Thymus (tissue), 11 donors: ENCODE results near the gene COL28A1. TPM values are rescaled to one million over a fixed set of nuclear protein-coding genes. Genes with fewer than 3 reads are reported as not detected.

Experiments used
- DNase-seq, 9 donors: peaks; one replicate each; pipeline ENCODE4 v3.0.0-alpha.2; 2013; ENCODE audit warnings: low spot score in 9 of 9, low read depth in 6 of 9, missing footprints in 1 of 9
- H3K27ac ChIP-seq, 2 donors: one replicate each; pipeline ENCODE4 v1.5.1; 2013; ENCODE audit warnings: control low read depth in 1 of 2, low read depth in 1 of 2, low read length in 1 of 2, mild to moderate bottlenecking in 1 of 2, moderate library complexity in 1 of 2
- H3K27me3 ChIP-seq, 2 donors: one replicate each; pipeline ENCODE4 v1.5.1; 2013; ENCODE audit warnings: low read length in 1 of 2; ENCODE audit not compliant: control insufficient read depth in 2 of 2, insufficient read depth in 1 of 2
- H3K36me3 ChIP-seq, 2 donors: one replicate each; pipeline ENCODE4 v1.5.1; 2013; ENCODE audit warnings: low read length in 1 of 2, mild to moderate bottlenecking in 1 of 2, moderate library complexity in 1 of 2; ENCODE audit not compliant: control insufficient read depth in 2 of 2, insufficient read depth in 2 of 2
- H3K4me1 ChIP-seq, 2 donors: one replicate each; pipeline ENCODE4 v1.5.1; 2013; ENCODE audit warnings: low read length in 2 of 2; ENCODE audit not compliant: control insufficient read depth in 2 of 2, insufficient read depth in 2 of 2
- H3K4me3 ChIP-seq, 2 donors: one replicate each; pipeline ENCODE4 v1.5.1; 2013; ENCODE audit warnings: low read length in 2 of 2, control low read depth in 1 of 2, mild to moderate bottlenecking in 1 of 2
- H3K9me3 ChIP-seq, 2 donors: one replicate each; pipeline ENCODE4 v1.5.1; 2013; ENCODE audit warnings: low read length in 1 of 2, mild to moderate bottlenecking in 1 of 2; ENCODE audit not compliant: control insufficient read depth in 2 of 2, insufficient read depth in 1 of 2
- WGBS: extraction: QIAGEN DNeasy Blood & Tissue Kit; methylation state at CpG from one replicate; pipeline ENCODE4 v1.1.7; 2013; 5-methylcytosine and 5-hydroxymethylcytosine counted together
- polyA plus RNA-seq: library from polyadenylated mRNA; stranded (reverse); fragments of 200-250 nt; gene quantifications from one replicate; pipeline ENCODE4 v1.2.3, GENCODE V29; 2013
- total RNA-seq: library from RNA; stranded (reverse); fragments of 120-200 nt; gene quantifications from one replicate; pipeline ENCODE4 v1.2.4, GENCODE V29; 2013
- donor health status: healthy.

The COL28A1 gene
- total and polyA plus RNA-seq, 2 donors = 0.24 to 0.71 TPM

- H3K4me1 ChIP-seq = no peaks in the 10 kb centered on the region
- no peak for DNase-seq
- 96% methylated on average over 2 of the region's 2 CpGs for WGBS
- H3K9me3 ChIP-seq = no peaks in the 10 kb centered on the region
- H3K36me3 ChIP-seq = no peaks in the 10 kb centered on the region
- no peaks in the 10 kb centered on the region for H3K27me3 ChIP-seq
- no peak overlapping the region for H3K27ac ChIP-seq
- no peak overlapping the region for H3K4me3 ChIP-seq
Observed at GRCh38 chr7:7370076-7370475, 165.6 kb downstream of the COL28A1 start.

GRCh38 chr7:7369134-7369533 lies 166.5 kb downstream of the COL28A1 start:
- DNase-seq = no peak
- H3K27me3 ChIP-seq = no peaks in the 10 kb centered on the region
- 97% methylated on average over 2 of the region's 2 CpGs for WGBS
- no peak overlapping the region for H3K27ac ChIP-seq
- H3K4me1 ChIP-seq = no peaks in the 10 kb centered on the region
- H3K36me3 ChIP-seq = no peaks in the 10 kb centered on the region
- no peak overlapping the region for H3K4me3 ChIP-seq
- H3K9me3 ChIP-seq = no peaks in the 10 kb centered on the region

- DNase-seq = no peak
- no peaks in the 10 kb centered on the region for H3K27me3 ChIP-seq
- 79% methylated on average over 3 of the region's 3 CpGs for WGBS
- H3K9me3 ChIP-seq = no peaks in the 10 kb centered on the region
- no peaks in the 10 kb centered on the region for H3K36me3 ChIP-seq
- H3K4me1 ChIP-seq = no peaks in the 10 kb centered on the region
- no peak overlapping the region for H3K27ac ChIP-seq
- no peak overlapping the region for H3K4me3 ChIP-seq
Observed at GRCh38 chr7:7354674-7355073, 181.0 kb downstream of the COL28A1 start.

- Histone ChIP-seq H3K4me1 (no peaks in the 10 kb centered on the region), H3K27me3 (no peaks in the 10 kb centered on the region), H3K4me3 (no peak overlapping the region), H3K9me3 (no peaks in the 10 kb centered on the region), H3K36me3 (no peaks in the 10 kb centered on the region), H3K27ac (no peak overlapping the region)
- 83% methylated on average over 3 of the region's 3 CpGs for WGBS
- no peak for DNase-seq
Observed at GRCh38 chr7:7352845-7353244, 182.8 kb downstream of the COL28A1 start.

GRCh38 chr7:7351832-7352231 lies 183.8 kb downstream of the COL28A1 start:
- Histone ChIP-seq H3K27ac (no peak overlapping the region), H3K9me3 (no peaks in the 10 kb centered on the region), H3K4me3 (no peak overlapping the region), H3K4me1 (no peaks in the 10 kb centered on the region), H3K27me3 (no peaks in the 10 kb centered on the region), H3K36me3 (no peaks in the 10 kb centered on the region)
- no peak for DNase-seq
- WGBS = 49% methylated on average over 1 of the region's 1 CpG

- no peak for DNase-seq
- no peak overlapping the region for H3K27ac ChIP-seq
- no peak overlapping the region for H3K4me3 ChIP-seq
- H3K9me3 ChIP-seq = no peaks in the 10 kb centered on the region
- no peaks in the 10 kb centered on the region for H3K27me3 ChIP-seq
- WGBS = 48% methylated on average over 2 of the region's 2 CpGs
- H3K36me3 ChIP-seq = no peaks in the 10 kb centered on the region
- H3K4me1 ChIP-seq = no peaks in the 10 kb centered on the region
Observed at GRCh38 chr7:7351156-7351555, 184.5 kb downstream of the COL28A1 start.

GRCh38 chr7:7349156-7349555 lies 186.5 kb downstream of the COL28A1 start:
- over 99% methylated on average over 2 of the region's 2 CpGs for WGBS
- Histone ChIP-seq H3K27me3 (no peaks in the 10 kb centered on the region), H3K27ac (no peak overlapping the region), H3K9me3 (no peaks in the 10 kb centered on the region), H3K4me3 (no peak overlapping the region), H3K36me3 (no peaks in the 10 kb centered on the region), H3K4me1 (no peaks in the 10 kb centered on the region)
- DNase-seq = no peak

- H3K9me3 ChIP-seq = no peaks in the 10 kb centered on the region
- no peak for DNase-seq
- H3K4me3 ChIP-seq = no peak overlapping the region
- H3K27me3 ChIP-seq = no peaks in the 10 kb centered on the region
- no peaks in the 10 kb centered on the region for H3K4me1 ChIP-seq
- H3K27ac ChIP-seq = no peak overlapping the region
- H3K36me3 ChIP-seq = no peaks in the 10 kb centered on the region
Observed at GRCh38 chr7:7347045-7347444, 188.6 kb downstream of the COL28A1 start.

GRCh38 chr7:7344583-7344982 lies 191.1 kb downstream of the COL28A1 start:
- Histone ChIP-seq H3K4me3 (no peak overlapping the region), H3K27ac (no peak overlapping the region), H3K27me3 (no peaks in the 10 kb centered on the region), H3K4me1 (no peaks in the 10 kb centered on the region), H3K36me3 (no peaks in the 10 kb centered on the region), H3K9me3 (no peaks in the 10 kb centered on the region)
- DNase-seq = no peak
- WGBS = 97% methylated on average over 3 of the region's 3 CpGs

- Histone ChIP-seq H3K4me1 (no peaks in the 10 kb centered on the region), H3K27ac (no peak overlapping the region), H3K27me3 (no peaks in the 10 kb centered on the region), H3K36me3 (no peaks in the 10 kb centered on the region), H3K4me3 (no peak overlapping the region), H3K9me3 (no peaks in the 10 kb centered on the region)
- no peak for DNase-seq
- WGBS = 81% methylated on average over 3 of the region's 3 CpGs
Observed at GRCh38 chr7:7335909-7336308, 199.8 kb downstream of the COL28A1 start.
